Measurements from ENCODE around the gene CHTF18.
"Not testable (repeated sequence)": the region's sequence is repeated elsewhere in the genome, so short reads cannot be mapped to it uniquely, and the experiment has no call there.

The CHTF18 gene

GRCh38 chr16:742894-743293 is 45.5 kb upstream of the CHTF18 start:
- H2BK120ac ChIP-seq (ENCODE audit: low read depth, low read length); H4K5ac ChIP-seq (ENCODE audit: low read length); H3K23ac ChIP-seq (ENCODE audit: low read length); H3K79me1 ChIP-seq (ENCODE audit: low read length); DNase-seq; H3K27ac ChIP-seq (ENCODE audit: low read depth, low read length); H2BK5ac ChIP-seq (ENCODE audit: low read length); H3K9ac ChIP-seq (ENCODE audit: low read length); H3K4me2 ChIP-seq (ENCODE audit: low read length); H4K8ac ChIP-seq (ENCODE audit: low read depth, low read length); H3K56ac ChIP-seq (ENCODE audit: low read length); H3K4ac ChIP-seq (ENCODE audit: low read depth, low read length); H3K18ac ChIP-seq (ENCODE audit: low read length); H2AK5ac ChIP-seq (ENCODE audit: low read length); H2BK15ac ChIP-seq (replicated peaks; ENCODE audit: low read depth); H3K79me2 ChIP-seq (ENCODE audit: control insufficient read depth, insufficient read depth, low read length); H3K27me3 ChIP-seq (ENCODE audit: insufficient read depth, low read length, poor library complexity); H3K4me3 ChIP-seq (ENCODE audit: low read length); H3K36me3 ChIP-seq (ENCODE audit: control insufficient read depth, insufficient read depth, low read length); H3K4me1 ChIP-seq (ENCODE audit: control insufficient read depth, low read depth, low read length): not testable (repeated sequence)
- no CpG with 5 or more reads among the region's 14 CpGs for WGBS (ENCODE audit: extremely low coverage, insufficient coverage, low lambda C conversion rate)

DNA sequence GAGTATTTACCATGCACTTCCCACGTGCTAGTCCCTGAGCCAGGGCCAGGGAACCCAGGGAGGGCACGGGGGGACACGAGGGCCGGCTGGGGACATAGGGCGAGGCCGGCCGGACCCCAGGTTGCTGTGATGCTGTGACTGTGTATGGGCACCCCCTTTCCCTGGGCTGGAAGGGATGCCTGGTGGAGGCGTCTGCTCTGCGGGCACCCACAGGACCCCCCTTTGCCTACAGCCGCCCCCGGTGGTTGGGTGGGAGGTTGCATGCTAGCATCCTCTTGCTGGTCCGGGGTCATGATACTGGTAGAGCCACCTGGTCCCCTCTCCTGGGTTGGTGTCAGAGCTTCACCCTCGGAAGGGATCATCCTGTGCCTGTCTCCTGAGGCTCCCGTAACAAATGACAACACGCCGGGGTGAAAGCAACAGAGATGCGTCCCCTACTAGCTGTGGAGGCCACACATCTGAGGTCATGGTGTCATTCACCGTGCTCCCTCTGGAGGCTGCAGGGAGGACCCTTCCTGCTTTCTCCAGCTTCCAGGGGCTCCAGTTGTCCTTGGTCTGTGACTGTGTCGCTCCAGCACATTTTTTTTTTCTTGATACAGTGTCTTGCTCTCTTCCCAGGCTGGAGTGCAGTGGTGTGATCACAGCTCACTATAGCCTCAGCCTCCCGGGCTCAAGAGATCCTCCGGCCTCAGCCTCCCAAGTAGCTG is 44.5 kb upstream of the CHTF18 start:
- H3K56ac ChIP-seq (ENCODE audit: low read length): no peak overlapping the region
- H4K8ac ChIP-seq (ENCODE audit: low read depth, low read length): no peak overlapping the region
- H3K4me2 ChIP-seq (ENCODE audit: low read length): no peak overlapping the region
- no peak overlapping the region for H3K4ac ChIP-seq (ENCODE audit: low read depth, low read length)
- no peak overlapping the region for H3K4me3 ChIP-seq (ENCODE audit: low read length)
- no peak overlapping the region for H2AK5ac ChIP-seq (ENCODE audit: low read length)
- no peaks in the 10 kb centered on the region for H3K79me2 ChIP-seq (ENCODE audit: control insufficient read depth, insufficient read depth, low read length)
- H2BK5ac ChIP-seq (ENCODE audit: low read length): no peak overlapping the region
- H2BK120ac ChIP-seq (ENCODE audit: low read depth, low read length): no peak overlapping the region
- no CpG with 5 or more reads among the region's 21 CpGs for WGBS (ENCODE audit: extremely low coverage, insufficient coverage, low lambda C conversion rate)
- no peaks in the 10 kb centered on the region for H3K4me1 ChIP-seq (ENCODE audit: control insufficient read depth, low read depth, low read length)
- H3K23ac ChIP-seq (ENCODE audit: low read length): no peak overlapping the region
- no peak overlapping the region for H3K27ac ChIP-seq (ENCODE audit: low read depth, low read length)
- no peak overlapping the region for H4K5ac ChIP-seq (ENCODE audit: low read length)
- H3K36me3 ChIP-seq (ENCODE audit: control insufficient read depth, insufficient read depth, low read length): no peaks in the 10 kb centered on the region
- DNase-seq: peak; percentile 36
- H3K9ac ChIP-seq (ENCODE audit: low read length): no peak overlapping the region
- no peak overlapping the region for H2BK15ac ChIP-seq (replicated peaks; ENCODE audit: low read depth)
- H3K27me3 ChIP-seq (ENCODE audit: insufficient read depth, low read length, poor library complexity): no peaks in the 10 kb centered on the region
- H3K18ac ChIP-seq (ENCODE audit: low read length): no peak overlapping the region
- no peaks in the 10 kb centered on the region for H3K79me1 ChIP-seq (ENCODE audit: low read length)

GRCh38 chr16:745739-746138 is 42.7 kb upstream of the CHTF18 start:
- Histone ChIP-seq H3K79me2 (ENCODE audit: control insufficient read depth, insufficient read depth, low read length) (no peaks in the 10 kb centered on the region), H2BK5ac (ENCODE audit: low read length) (no peak overlapping the region), H2BK120ac (ENCODE audit: low read depth, low read length) (no peak overlapping the region), H2BK15ac (replicated peaks; ENCODE audit: low read depth) (no peak overlapping the region), H3K4ac (ENCODE audit: low read depth, low read length) (no peak overlapping the region), H2AK5ac (ENCODE audit: low read length) (no peak overlapping the region), H3K27ac (ENCODE audit: low read depth, low read length) (no peak overlapping the region), H3K4me2 (ENCODE audit: low read length) (no peak overlapping the region), H3K79me1 (ENCODE audit: low read length) (no peaks in the 10 kb centered on the region), H3K9ac (ENCODE audit: low read length) (no peak overlapping the region), H3K56ac (ENCODE audit: low read length) (no peak overlapping the region), H3K4me1 (ENCODE audit: control insufficient read depth, low read depth, low read length) (no peaks in the 10 kb centered on the region), H4K8ac (ENCODE audit: low read depth, low read length) (no peak overlapping the region), H3K23ac (ENCODE audit: low read length) (no peak overlapping the region), H4K5ac (ENCODE audit: low read length) (no peak overlapping the region), H3K18ac (ENCODE audit: low read length) (no peak overlapping the region), H3K27me3 (ENCODE audit: insufficient read depth, low read length, poor library complexity) (no peaks in the 10 kb centered on the region), H3K36me3 (ENCODE audit: control insufficient read depth, insufficient read depth, low read length) (no peaks in the 10 kb centered on the region), H3K4me3 (ENCODE audit: low read length) (no peak overlapping the region)
- DNase-seq: peak; percentile 66
- no CpG with 5 or more reads among the region's 14 CpGs for WGBS (ENCODE audit: extremely low coverage, insufficient coverage, low lambda C conversion rate)

DNA sequence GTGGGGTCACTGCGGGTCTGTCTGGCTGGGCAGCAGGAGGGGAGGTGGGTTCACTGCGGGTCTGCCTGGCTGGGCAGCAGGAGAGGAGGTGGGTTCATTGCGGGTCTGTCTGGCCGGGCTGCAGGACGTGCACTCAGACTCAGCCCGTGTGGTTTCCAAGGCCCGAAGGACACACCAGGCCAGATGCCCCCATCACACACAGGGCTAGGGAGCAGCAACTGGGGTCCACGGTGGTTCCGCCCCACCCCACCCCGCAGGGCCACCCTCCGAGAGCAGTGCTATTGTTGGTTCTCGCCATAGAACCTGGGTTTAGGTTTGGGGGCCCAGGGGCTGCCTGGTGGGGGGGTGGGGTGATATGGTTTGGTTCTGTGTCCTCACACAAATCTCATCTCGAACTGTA is 41.8 kb upstream of the CHTF18 start:
- Histone ChIP-seq H3K79me2 (ENCODE audit: control insufficient read depth, insufficient read depth, low read length) (no peaks in the 10 kb centered on the region), H2BK120ac (ENCODE audit: low read depth, low read length) (no peak overlapping the region), H3K36me3 (ENCODE audit: control insufficient read depth, insufficient read depth, low read length) (no peaks in the 10 kb centered on the region), H3K9ac (ENCODE audit: low read length) (no peak overlapping the region), H3K4me1 (ENCODE audit: control insufficient read depth, low read depth, low read length) (no peaks in the 10 kb centered on the region), H3K4me2 (ENCODE audit: low read length) (no peak overlapping the region), H3K18ac (ENCODE audit: low read length) (no peak overlapping the region), H2AK5ac (ENCODE audit: low read length) (no peak overlapping the region), H3K79me1 (ENCODE audit: low read length) (no peaks in the 10 kb centered on the region), H3K56ac (ENCODE audit: low read length) (no peak overlapping the region), H4K8ac (ENCODE audit: low read depth, low read length) (no peak overlapping the region), H3K27me3 (ENCODE audit: insufficient read depth, low read length, poor library complexity) (no peaks in the 10 kb centered on the region), H2BK15ac (replicated peaks; ENCODE audit: low read depth) (no peak overlapping the region), H2BK5ac (ENCODE audit: low read length) (no peak overlapping the region), H3K4ac (ENCODE audit: low read depth, low read length) (no peak overlapping the region), H4K5ac (ENCODE audit: low read length) (no peak overlapping the region), H3K27ac (ENCODE audit: low read depth, low read length) (no peak overlapping the region), H3K4me3 (ENCODE audit: low read length) (no peak overlapping the region), H3K23ac (ENCODE audit: low read length) (no peak overlapping the region)
- DNase-seq: no peak
- WGBS (ENCODE audit: extremely low coverage, insufficient coverage, low lambda C conversion rate): no CpG with 5 or more reads among the region's 13 CpGs

GRCh38 chr16:747978-748746 is 40.3 kb upstream of the CHTF18 start:
- Histone ChIP-seq H3K36me3 (ENCODE audit: control insufficient read depth, insufficient read depth, low read length) (no peaks in the 10 kb centered on the region), H3K18ac (ENCODE audit: low read length) (no peak overlapping the region), H2BK5ac (ENCODE audit: low read length) (no peak overlapping the region), H3K56ac (ENCODE audit: low read length) (no peak overlapping the region), H3K79me2 (ENCODE audit: control insufficient read depth, insufficient read depth, low read length) (no peaks in the 10 kb centered on the region), H3K4ac (ENCODE audit: low read depth, low read length) (no peak overlapping the region), H3K23ac (ENCODE audit: low read length) (no peak overlapping the region), H2AK5ac (ENCODE audit: low read length) (no peak overlapping the region), H3K4me2 (ENCODE audit: low read length) (no peak overlapping the region), H4K8ac (ENCODE audit: low read depth, low read length) (no peak overlapping the region), H3K4me1 (ENCODE audit: control insufficient read depth, low read depth, low read length) (no peaks in the 10 kb centered on the region), H3K27me3 (ENCODE audit: insufficient read depth, low read length, poor library complexity) (no peaks in the 10 kb centered on the region), H4K5ac (ENCODE audit: low read length) (no peak overlapping the region), H3K4me3 (ENCODE audit: low read length) (no peak overlapping the region), H3K79me1 (ENCODE audit: low read length) (no peaks in the 10 kb centered on the region), H2BK15ac (replicated peaks; ENCODE audit: low read depth) (no peak overlapping the region), H2BK120ac (ENCODE audit: low read depth, low read length) (no peak overlapping the region), H3K27ac (ENCODE audit: low read depth, low read length) (no peak overlapping the region), H3K9ac (ENCODE audit: low read length) (no peak overlapping the region)
- no CpG with 5 or more reads among the region's 39 CpGs for WGBS (ENCODE audit: extremely low coverage, insufficient coverage, low lambda C conversion rate)
- DNase-seq: no peak

Measured in mesendoderm (in vitro differentiated cells).